Hepatocyte (in vitro differentiated cells): Measurements from ENCODE around the gene TNFAIP6. TPM values are rescaled to one million over a fixed set of nuclear protein-coding genes. Genes with fewer than 3 reads are reported as not detected.
A peak's percentile ranks its signal among the peaks of the same experiment; 100 is the strongest.

Experiments used
- DNase-seq: peaks from one replicate; pipeline ENCODE4 v3.0.0-alpha.2; 2016; ENCODE audit warnings: low spot score
- H2AFZ ChIP-seq: fragments of 200-600 bp; sonication (generic); 2 replicates; pipeline ENCODE4 v1.6.0; 2016; ENCODE audit warnings: antibody characterized with exemption, mild to moderate bottlenecking
- H3K27ac ChIP-seq: fragments of 200-600 bp; sonication (generic); 2 replicates; pipeline ENCODE4 v1.5.1; 2016; ENCODE audit warnings: mild to moderate bottlenecking
- H3K27me3 ChIP-seq: fragments of 200-600 bp; sonication (generic); 2 replicates; pipeline ENCODE4 v1.6.1; 2016
- H3K36me3 ChIP-seq: fragments of 200-600 bp; sonication (generic); replicated peaks from 2 replicates; pipeline ENCODE4 v1.5.1; 2016; ENCODE audit warnings: low read depth; ENCODE audit not compliant: insufficient read depth
- H3K4me1 ChIP-seq: fragments of 200-600 bp; sonication (generic); 2 replicates; pipeline ENCODE4 v1.5.1; 2016; ENCODE audit warnings: mild to moderate bottlenecking, moderate library complexity; ENCODE audit not compliant: insufficient read depth
- H3K4me2 ChIP-seq: fragments of 200-600 bp; sonication (generic); 2 replicates; pipeline ENCODE4 v1.6.0; 2016
- H3K4me3 ChIP-seq: fragments of 200-600 bp; sonication (generic); 2 replicates; pipeline ENCODE4 v1.5.1; 2016; ENCODE audit warnings: mild to moderate bottlenecking
- H3K79me2 ChIP-seq: fragments of 200-600 bp; sonication (generic); 2 replicates; pipeline ENCODE4 v1.6.0; 2017; ENCODE audit warnings: mild to moderate bottlenecking
- H3K9me2 ChIP-seq: fragments of 200-600 bp; sonication (generic); replicated peaks from 2 replicates; pipeline ENCODE4 v1.6.0; 2017; ENCODE audit warnings: mild to moderate bottlenecking; ENCODE audit not compliant: insufficient read depth
- H3K9me3 ChIP-seq: fragments of 200-600 bp; sonication (generic); 2 replicates; pipeline ENCODE4 v1.5.1; 2016; ENCODE audit warnings: low read depth, mild to moderate bottlenecking
- H4K20me1 ChIP-seq: fragments of 200-600 bp; sonication (generic); 2 replicates; pipeline ENCODE4 v1.6.0; 2016; ENCODE audit warnings: mild to moderate bottlenecking; ENCODE audit not compliant: insufficient read depth, poor library complexity, severe bottlenecking
- CTCF ChIP-seq: fragments of 200-600 bp; sonication (generic); IDR thresholded peaks from 2 replicates; pipeline ENCODE4 v1.5.1; 2016; ENCODE audit warnings: antibody characterized with exemption, mild to moderate bottlenecking; ENCODE audit not compliant: poor library complexity
- EZH2 ChIP-seq: fragments of 200-600 bp; sonication (generic); IDR thresholded peaks from 2 replicates; pipeline ENCODE4 v1.6.1; 2016; ENCODE audit warnings: antibody characterized with exemption, mild to moderate bottlenecking, borderline replicate concordance
- EZH2phosphoT487 ChIP-seq: fragments of 200-600 bp; sonication (generic); IDR thresholded peaks from one replicate; pipeline ENCODE4 v1.6.1; 2018; ENCODE audit warnings: antibody characterized with exemption, mild to moderate bottlenecking, low read depth, moderate library complexity; ENCODE audit not compliant: unreplicated experiment, severe bottlenecking
- WGBS: methylation state at CpG from one replicate; pipeline ENCODE4 v1.1.6; 2016; ENCODE audit warnings: low lambda C conversion rate; ENCODE audit errors: missing lambda C conversion rate; 5-methylcytosine and 5-hydroxymethylcytosine counted together
- polyA plus RNA-seq: library from polyadenylated mRNA; unstranded; fragments of >200 nt; fragmentation: Nextera tagmentation; extraction: Ambion mirVana; gene quantifications from 2 replicates; pipeline ENCODE4 v1.2.1, GENCODE V29; 2016
- total RNA-seq: library from RNA; depleted of rRNA; stranded (reverse); fragments of >200 nt; gene quantifications from 2 replicates; pipeline ENCODE4 v1.2.3, GENCODE V29; 2014

TNFAIP6 gene
- total and polyA plus RNA-seq, 2 experiments from 2014 or later: 10.5 to 13.0 TPM

GRCh38 chr2:151347294-151347693, 10.1 kb upstream of the TNFAIP6 start:
- Histone ChIP-seq H3K9me3 (no peaks in the 10 kb centered on the region), H3K4me3 (no peak overlapping the region), H3K79me2 (no peaks in the 10 kb centered on the region), H3K36me3 (no peaks in the 10 kb centered on the region), H3K4me2 (no peak overlapping the region), H4K20me1 (no peaks in the 10 kb centered on the region), H3K27me3 (no peaks in the 10 kb centered on the region), H3K4me1 (peaks cover 3% of the 10 kb centered on the region), H3K9me2 (no peaks in the 10 kb centered on the region), H3K27ac (peak overlapping the region; percentile 29), H2AFZ (no peak overlapping the region)
- no peak for TF ChIP-seq EZH2
- TF ChIP-seq CTCF: no peak
- TF ChIP-seq EZH2phosphoT487: no peak
- peak; percentile 8 for DNase-seq

- H2AFZ ChIP-seq: no peak overlapping the region
- H4K20me1 ChIP-seq: no peaks in the 10 kb centered on the region
- H3K36me3 ChIP-seq: no peaks in the 10 kb centered on the region
- WGBS: 35% methylated on average over 5 of the region's 5 CpGs
- H3K4me2 ChIP-seq: no peak overlapping the region
- peaks cover 3% of the 10 kb centered on the region for H3K4me1 ChIP-seq
- H3K4me3 ChIP-seq: no peak overlapping the region
- no peaks in the 10 kb centered on the region for H3K27me3 ChIP-seq
- H3K79me2 ChIP-seq: no peaks in the 10 kb centered on the region
- no peak for TF ChIP-seq EZH2phosphoT487
- no peak for TF ChIP-seq EZH2
- no peak for TF ChIP-seq CTCF
- no peaks in the 10 kb centered on the region for H3K9me3 ChIP-seq
- no peaks in the 10 kb centered on the region for H3K9me2 ChIP-seq
- DNase-seq: peak; percentile 18
- H3K27ac ChIP-seq: peak overlapping the region; percentile 29
Observed at GRCh38 chr2:151347906-151348305, 9.5 kb upstream of the TNFAIP6 start.

GRCh38 chr2:151350579-151351195, 6.7 kb upstream of the TNFAIP6 start:
- Histone ChIP-seq H2AFZ (no peak overlapping the region), H3K4me1 (peaks cover 3% of the 10 kb centered on the region), H3K4me2 (no peak overlapping the region), H3K36me3 (no peaks in the 10 kb centered on the region), H3K4me3 (no peak overlapping the region), H3K79me2 (no peaks in the 10 kb centered on the region), H3K9me2 (no peaks in the 10 kb centered on the region), H4K20me1 (no peaks in the 10 kb centered on the region), H3K9me3 (no peaks in the 10 kb centered on the region), H3K27ac (no peak overlapping the region), H3K27me3 (no peaks in the 10 kb centered on the region)
- TF ChIP-seq EZH2phosphoT487 (no peak), EZH2 (no peak), CTCF (no peak)
- no peak for DNase-seq
- 83% methylated on average over 4 of the region's 4 CpGs for WGBS
